Measurements from ENCODE around the gene ENTPD5. TPM values are rescaled to one million over a fixed set of nuclear protein-coding genes. Genes with fewer than 3 reads are reported as not detected.
"Not testable (repeated sequence)": the region's sequence is repeated elsewhere in the genome, so short reads cannot be mapped to it uniquely, and the experiment has no call there.

The ENTPD5 gene
- total and polyA plus RNA-seq, 4 experiments from 2014 or later, result 2.8 to 16.2 (median 9.7) TPM

GRCh38 chr14:73919457-73919856, 99.6 kb downstream of the ENTPD5 start:
- H3K27ac ChIP-seq (ENCODE audit: low read depth, low read length); H3K27me3 ChIP-seq (ENCODE audit: insufficient read depth, low read length); H3K4me1 Mint-ChIP-seq; H3K9me3 Mint-ChIP-seq; H3K4me3 Mint-ChIP-seq; DNase-seq; H3K9me3 ChIP-seq (ENCODE audit: control insufficient read depth in 1 of 2, low read length in 2 of 2); H3K27me3 Mint-ChIP-seq; intact Hi-C loops (cut with micrococcal nuclease); H3K4me1 ChIP-seq (ENCODE audit: insufficient read depth, low read length); POLR2A ChIA-PET (ENCODE audit: partially characterized antibody); CTCF ChIA-PET (ENCODE audit: partially characterized antibody); H3K4me3 ChIP-seq (ENCODE audit: low read length in 2 of 2): not testable (repeated sequence)
- Mint-ChIP-seq H3K27ac (peak overlapping the region in 1 of 7 donors; percentile 41), H3K36me3 (peaks cover 46 to 64% of the 10 kb centered on the region in 2 donors)
- peaks cover 49% of the 10 kb centered on the region for H3K36me3 ChIP-seq (ENCODE audit: insufficient read depth, low read length)

- Mint-ChIP-seq H3K9me3 (peaks cover 0 to 15% (median 6%) of the 10 kb centered on the region in 8 donors), H3K4me1 (peaks cover 0 to 5% (median 4%) of the 10 kb centered on the region in 4 donors), H3K27ac (peak overlapping the region in 2 of 7 donors; percentile 7 to 65), H3K27me3 (no peaks in the 10 kb centered on the region), H3K36me3 (peaks cover 53 to 58% of the 10 kb centered on the region in 2 donors), H3K4me3 (no peak overlapping the region)
- H3K4me3 ChIP-seq (ENCODE audit: low read length in 2 of 2), result no peak overlapping the region
- H3K27me3 ChIP-seq (ENCODE audit: insufficient read depth, low read length), result no peaks in the 10 kb centered on the region
- no peak overlapping the region for H3K27ac ChIP-seq (ENCODE audit: low read depth, low read length)
- H3K4me1 ChIP-seq (ENCODE audit: insufficient read depth, low read length), result no peaks in the 10 kb centered on the region
- peaks cover 36% of the 10 kb centered on the region for H3K36me3 ChIP-seq (ENCODE audit: insufficient read depth, low read length)
- ChIA-PET POLR2A (ENCODE audit: partially characterized antibody) (no interaction called here), CTCF (ENCODE audit: partially characterized antibody) (no interaction called here)
- no peak for DNase-seq
- intact Hi-C loops (cut with micrococcal nuclease), result no loop called here
- no peaks in the 10 kb centered on the region for H3K9me3 ChIP-seq (ENCODE audit: control insufficient read depth in 1 of 2, low read length in 2 of 2)
These were observed 102.8 kb downstream of the ENTPD5 start for GRCh38 chr14:73916324-73916723.

- no peak overlapping the region for H3K27ac Mint-ChIP-seq
- peaks cover 0 to 11% (median 7%) of the 10 kb centered on the region in 4 donors for H3K4me1 Mint-ChIP-seq
- Histone ChIP-seq H3K4me1 (ENCODE audit: insufficient read depth, low read length) (no peaks in the 10 kb centered on the region), H3K27me3 (ENCODE audit: insufficient read depth, low read length) (no peaks in the 10 kb centered on the region), H3K36me3 (ENCODE audit: insufficient read depth, low read length) (peaks cover 41% of the 10 kb centered on the region), H3K4me3 (ENCODE audit: low read length in 2 of 2) (no peak overlapping the region), H3K9me3 (ENCODE audit: control insufficient read depth in 1 of 2, low read length in 2 of 2) (no peaks in the 10 kb centered on the region), H3K27ac (ENCODE audit: low read depth, low read length) (no peak overlapping the region)
- CTCF ChIA-PET (ENCODE audit: partially characterized antibody), result no interaction called here
- no peak for DNase-seq
- POLR2A ChIA-PET (ENCODE audit: partially characterized antibody), result no interaction called here
- no peaks in the 10 kb centered on the region for H3K27me3 Mint-ChIP-seq
- H3K9me3 Mint-ChIP-seq, result peaks cover 0 to 15% (median 9%) of the 10 kb centered on the region in 8 donors
- H3K4me3 Mint-ChIP-seq, result no peak overlapping the region
- intact Hi-C loops (cut with micrococcal nuclease), result no loop called here
- H3K36me3 Mint-ChIP-seq, result peaks cover 62 to 68% of the 10 kb centered on the region in 2 donors
These were observed 105.8 kb downstream of the ENTPD5 start for GRCh38 chr14:73913256-73913655.

DNA sequence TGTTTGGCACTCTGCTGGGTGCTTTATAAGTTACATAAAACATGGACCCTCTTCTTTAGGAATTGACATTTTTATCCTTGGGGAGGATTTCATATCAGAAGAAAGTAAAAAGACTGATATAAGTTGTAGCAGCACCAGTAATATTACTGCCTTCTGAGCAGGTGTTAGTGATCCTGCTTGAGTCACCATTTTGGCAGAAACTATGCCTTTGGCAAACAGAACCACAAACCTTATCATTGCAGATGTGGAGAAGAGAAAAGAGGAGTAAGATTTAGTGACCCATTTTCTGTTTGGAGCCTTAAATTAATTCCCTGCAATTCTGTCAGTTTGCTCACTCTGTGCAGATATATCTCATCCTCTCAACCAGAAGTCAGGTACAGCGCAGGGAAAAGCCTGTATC, 109.4 kb downstream of the ENTPD5 start:
- Histone ChIP-seq H3K9me3 (ENCODE audit: control insufficient read depth in 1 of 2, low read length in 2 of 2) (no peaks in the 10 kb centered on the region), H3K36me3 (ENCODE audit: insufficient read depth, low read length) (peaks cover 52% of the 10 kb centered on the region), H3K27me3 (ENCODE audit: insufficient read depth, low read length) (no peaks in the 10 kb centered on the region), H3K27ac (ENCODE audit: low read depth, low read length) (no peak overlapping the region), H3K4me1 (ENCODE audit: insufficient read depth, low read length) (no peaks in the 10 kb centered on the region), H3K4me3 (ENCODE audit: low read length in 2 of 2) (no peak overlapping the region)
- no peak overlapping the region for H3K4me3 Mint-ChIP-seq
- peaks cover 0 to 6% (median 3%) of the 10 kb centered on the region in 4 donors for H3K4me1 Mint-ChIP-seq
- intact Hi-C loops (cut with micrococcal nuclease), result no loop called here
- CTCF ChIA-PET (ENCODE audit: partially characterized antibody), result no interaction called here
- no peaks in the 10 kb centered on the region for H3K27me3 Mint-ChIP-seq
- DNase-seq, result no peak
- H3K9me3 Mint-ChIP-seq, result peaks cover 0 to 15% (median 9%) of the 10 kb centered on the region in 8 donors
- POLR2A ChIA-PET (ENCODE audit: partially characterized antibody), result no interaction called here
- H3K36me3 Mint-ChIP-seq, result peaks cover 74 to 77% of the 10 kb centered on the region in 2 donors
- peak overlapping the region in 5 of 7 donors; percentile 12 to 79 (median 28) for H3K27ac Mint-ChIP-seq

Other genes starting within 250 kb of the ENTPD5 start
- gene PTGR2, start 167.5 kb downstream of the ENTPD5 start, total RNA-seq, result 1 to 10 TPM; 4.5 to 5.0 TPM
- 1 to 10 TPM; 2.3 to 2.9 TPM for gene PTGR2, start 167.5 kb downstream of the ENTPD5 start, polyA plus RNA-seq
- gene ZNF410, start 132.4 kb downstream of the ENTPD5 start, total RNA-seq, result 10 to 100 TPM; 46.2 to 47.3 TPM
- gene ZNF410, start 132.4 kb downstream of the ENTPD5 start, polyA plus RNA-seq, result 10 to 100 TPM; 59.1 to 70.9 TPM
- gene FAM161B, start 69.2 kb downstream of the ENTPD5 start, total RNA-seq, result 1 to 10 TPM; 5.8 to 6.5 TPM
- gene FAM161B, start 69.2 kb downstream of the ENTPD5 start, polyA plus RNA-seq, result 1 to 10 TPM in 1 of 2 donors, under 1 TPM in 1; 0.59 to 3.9 TPM
- 10 to 100 TPM; 38.7 to 41.1 TPM for gene COQ6, start 69.0 kb downstream of the ENTPD5 start, total RNA-seq
- gene COQ6, start 69.0 kb downstream of the ENTPD5 start, polyA plus RNA-seq, result 10 to 100 TPM; 20.7 to 23.3 TPM
- gene BBOF1, start 61 bp upstream of the ENTPD5 start, total RNA-seq, result 1 to 10 TPM; 2.6 TPM
- gene BBOF1, start 61 bp upstream of the ENTPD5 start, polyA plus RNA-seq, result 1 to 10 TPM; 1.8 to 2.4 TPM
- gene ALDH6A1, start 65.2 kb upstream of the ENTPD5 start, total RNA-seq, result 10 to 100 TPM; 21.7 to 22.5 TPM
- 10 to 100 TPM; 22.2 to 23.1 TPM for gene ALDH6A1, start 65.2 kb upstream of the ENTPD5 start, polyA plus RNA-seq
- 10 to 100 TPM in 1 of 2 experiments, 1 to 10 TPM in 1; 9.4 to 11.0 TPM for gene LIN52, start 65.7 kb upstream of the ENTPD5 start, total RNA-seq
- gene LIN52, start 65.7 kb upstream of the ENTPD5 start, polyA plus RNA-seq, result 10 to 100 TPM; 12.9 to 17.5 TPM
- not detected for gene VSX2, start 220.2 kb upstream of the ENTPD5 start, total RNA-seq
- gene VSX2, start 220.2 kb upstream of the ENTPD5 start, polyA plus RNA-seq, result not detected

All from CD4-positive, alpha-beta memory T cell (primary cell).